Measurements from ENCODE around the gene UIMC1.

- TF ChIP-seq, protein P1, sequence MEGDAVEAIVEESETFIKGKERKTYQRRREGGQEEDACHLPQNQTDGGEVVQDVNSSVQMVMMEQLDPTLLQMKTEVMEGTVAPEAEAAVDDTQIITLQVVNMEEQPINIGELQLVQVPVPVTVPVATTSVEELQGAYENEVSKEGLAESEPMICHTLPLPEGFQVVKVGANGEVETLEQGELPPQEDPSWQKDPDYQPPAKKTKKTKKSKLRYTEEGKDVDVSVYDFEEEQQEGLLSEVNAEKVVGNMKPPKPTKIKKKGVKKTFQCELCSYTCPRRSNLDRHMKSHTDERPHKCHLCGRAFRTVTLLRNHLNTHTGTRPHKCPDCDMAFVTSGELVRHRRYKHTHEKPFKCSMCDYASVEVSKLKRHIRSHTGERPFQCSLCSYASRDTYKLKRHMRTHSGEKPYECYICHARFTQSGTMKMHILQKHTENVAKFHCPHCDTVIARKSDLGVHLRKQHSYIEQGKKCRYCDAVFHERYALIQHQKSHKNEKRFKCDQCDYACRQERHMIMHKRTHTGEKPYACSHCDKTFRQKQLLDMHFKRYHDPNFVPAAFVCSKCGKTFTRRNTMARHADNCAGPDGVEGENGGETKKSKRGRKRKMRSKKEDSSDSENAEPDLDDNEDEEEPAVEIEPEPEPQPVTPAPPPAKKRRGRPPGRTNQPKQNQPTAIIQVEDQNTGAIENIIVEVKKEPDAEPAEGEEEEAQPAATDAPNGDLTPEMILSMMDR (IDR thresholded peaks at IDR 0.05) = no peak
- no peak for TF ChIP-seq POLR2A (IDR thresholded peaks at IDR 0.05)
Observed at GRCh38 chr5:176908675-176909368, 97.8 kb downstream of the UIMC1 start.
